Effector memory CD4-positive, alpha-beta T cell (primary cell): ENCODE measurements around the gene TEAD3.
"Not testable (repeated sequence)": the region's sequence is repeated elsewhere in the genome, so short reads cannot be mapped to it uniquely, and the experiment has no call there.

Source experiments
- DNase-seq, 3 donors: peaks; one replicate each; pipeline ENCODE4 v3.0.0-alpha.2; 2020
- H3K27ac ChIP-seq: 2 replicates; pipeline ENCODE4 v1.7.0; 2013; ENCODE audit warnings: mild to moderate bottlenecking, low read length, moderate library complexity; ENCODE audit not compliant: insufficient read depth, poor library complexity, severe bottlenecking
- H3K27me3 ChIP-seq: replicated peaks from 2 replicates; pipeline ENCODE4 v1.7.0; 2013; ENCODE audit warnings: mild to moderate bottlenecking, low read length; ENCODE audit not compliant: insufficient read depth, control insufficient read depth, poor library complexity, severe bottlenecking
- H3K36me3 ChIP-seq: 2 replicates; pipeline ENCODE4 v1.7.0; 2013; ENCODE audit warnings: mild to moderate bottlenecking, low read length, moderate library complexity; ENCODE audit not compliant: control insufficient read depth, insufficient read depth
- H3K4me1 ChIP-seq: 2 replicates; pipeline ENCODE4 v1.7.0; 2013; ENCODE audit warnings: low read length, mild to moderate bottlenecking; ENCODE audit not compliant: control insufficient read depth, insufficient read depth, poor library complexity, severe bottlenecking
- H3K4me3 ChIP-seq: 2 replicates; pipeline ENCODE4 v1.7.0; 2013; ENCODE audit warnings: low read length, low read depth, mild to moderate bottlenecking; ENCODE audit not compliant: insufficient read depth, poor library complexity, severe bottlenecking
- H3K9me3 ChIP-seq: 2 replicates; pipeline ENCODE4 v1.7.0; 2013; ENCODE audit warnings: mild to moderate bottlenecking, low read length, moderate library complexity; ENCODE audit not compliant: control insufficient read depth
- total RNA-seq, 3 donors: gene quantifications; one replicate each; lab custom pipeline; 2026; lab: John Stamatoyannopoulos, UW

TEAD3 gene
- total RNA-seq, result 0 to 0.39 (median 0.09) reads per million in 3 donors

- no peak within 1 kb of the TSS for H3K27ac ChIP-seq
- peak; percentile 29 to 49 (median 43) for DNase-seq
- peaks cover 10% of the 10 kb centered on the region for H3K4me1 ChIP-seq
Measured at GRCh38 chr6:35496841-35497570, at the start of gene TEAD3. Gene TEAD3, minus strand, starts transcription at chr6:35497079.

GRCh38 chr6:35544769-35545361 is 48.0 kb upstream of the TEAD3 start:
- Histone ChIP-seq H3K4me1 (no peaks in the 10 kb centered on the region), H3K9me3 (no peaks in the 10 kb centered on the region), H3K4me3 (no peak overlapping the region), H3K27ac (no peak overlapping the region), H3K36me3 (no peaks in the 10 kb centered on the region), H3K27me3 (no peaks in the 10 kb centered on the region)
- DNase-seq, result no peak

More at GRCh38 chr6:35496841-35497570, at the start of gene TEAD3:
- Histone ChIP-seq H3K27me3 (no peaks in the 10 kb centered on the region), H3K36me3 (no peaks in the 10 kb centered on the region), H3K9me3 (no peaks in the 10 kb centered on the region), H3K4me3 (peak within 1 kb of the TSS; percentile 87)

GRCh38 chr6:35543459-35544193 is 46.7 kb upstream of the TEAD3 start:
- no peaks in the 10 kb centered on the region for H3K4me1 ChIP-seq
- no peak overlapping the region for H3K4me3 ChIP-seq
- no peaks in the 10 kb centered on the region for H3K27me3 ChIP-seq
- no peaks in the 10 kb centered on the region for H3K9me3 ChIP-seq
- no peaks in the 10 kb centered on the region for H3K36me3 ChIP-seq
- DNase-seq, result no peak
- no peak overlapping the region for H3K27ac ChIP-seq

GRCh38 chr6:35541836-35542235 is 45.0 kb upstream of the TEAD3 start:
- Histone ChIP-seq H3K27ac (no peak overlapping the region), H3K36me3 (no peaks in the 10 kb centered on the region), H3K4me1 (no peaks in the 10 kb centered on the region), H3K4me3 (no peak overlapping the region), H3K27me3 (no peaks in the 10 kb centered on the region), H3K9me3 (no peaks in the 10 kb centered on the region)
- no peak for DNase-seq

GRCh38 chr6:35539223-35539622 is 42.3 kb upstream of the TEAD3 start:
- Histone ChIP-seq H3K27me3 (no peaks in the 10 kb centered on the region), H3K4me1 (no peaks in the 10 kb centered on the region), H3K27ac (no peak overlapping the region), H3K9me3 (no peaks in the 10 kb centered on the region), H3K36me3 (no peaks in the 10 kb centered on the region), H3K4me3 (no peak overlapping the region)
- DNase-seq, result no peak

- H3K27me3 ChIP-seq, H3K4me1 ChIP-seq, DNase-seq, H3K36me3 ChIP-seq, H3K9me3 ChIP-seq, H3K27ac ChIP-seq, H3K4me3 ChIP-seq: not testable (repeated sequence)
Measured at GRCh38 chr6:35535847-35536246, 39.0 kb upstream of the TEAD3 start.

GRCh38 chr6:35534407-35535170 is 37.7 kb upstream of the TEAD3 start:
- no peaks in the 10 kb centered on the region for H3K27me3 ChIP-seq
- no peaks in the 10 kb centered on the region for H3K36me3 ChIP-seq
- H3K4me1 ChIP-seq, result no peaks in the 10 kb centered on the region
- H3K4me3 ChIP-seq, result no peak overlapping the region
- no peak overlapping the region for H3K27ac ChIP-seq
- no peaks in the 10 kb centered on the region for H3K9me3 ChIP-seq
- no peak for DNase-seq

GRCh38 chr6:35533981-35534380 is 37.1 kb upstream of the TEAD3 start:
- H3K4me1 ChIP-seq, result no peaks in the 10 kb centered on the region
- H3K4me3 ChIP-seq, result no peak overlapping the region
- H3K27ac ChIP-seq, result no peak overlapping the region
- H3K36me3 ChIP-seq, result no peaks in the 10 kb centered on the region
- no peak for DNase-seq
- H3K27me3 ChIP-seq, result no peaks in the 10 kb centered on the region
- H3K9me3 ChIP-seq, result no peaks in the 10 kb centered on the region

- Histone ChIP-seq H3K27me3 (no peaks in the 10 kb centered on the region), H3K4me1 (no peaks in the 10 kb centered on the region), H3K4me3 (no peak overlapping the region), H3K27ac (no peak overlapping the region), H3K36me3 (no peaks in the 10 kb centered on the region), H3K9me3 (no peaks in the 10 kb centered on the region)
- no peak for DNase-seq
Measured at GRCh38 chr6:35532126-35532525, 35.2 kb upstream of the TEAD3 start.
